Endothelial cell of umbilical vein (primary cell): Measurements from ENCODE around the gene MLYCD. TPM values are rescaled to one million over a fixed set of nuclear protein-coding genes. Genes with fewer than 3 reads are reported as not detected.

Experiments
- BruUV-seq: library from RNA; stranded (reverse); fragments of 400-500 nt; replicated peaks from 2 replicates; lab custom pipeline; 2021; lab: Mats Ljungman, UMichigan
- CTCF ChIA-PET: fragments of 300-600, 350-600 bp; sonication (Branson Sonifier 250); formaldehyde crosslinking; loops from one replicate; lab custom pipeline; 2021; ENCODE audit warnings: antibody characterized with exemption, inconsistent platforms; lab: Charles Lee
- POLR2A ChIA-PET: fragments of 300-600, 350-600 bp; sonication (Branson Sonifier 250); formaldehyde crosslinking; loops from one replicate; lab custom pipeline; 2021; ENCODE audit warnings: antibody characterized with exemption, inconsistent platforms; lab: Charles Lee
- DNase-seq: peaks from one replicate; pipeline ENCODE4 v3.0.0-alpha.2; 2011; ENCODE audit warnings: low read depth, low spot score
- FAIRE-seq: peaks from 2 replicates; lab custom pipeline; 2011; peaks lifted over from hg19 to GRCh38; lab: Jason Lieb, UNC
- H2AFZ ChIP-seq: 2 replicates; pipeline ENCODE4 v1.6.0; 2012; ENCODE audit warnings: low read depth, low read length, control low read depth, inconsistent platforms
- H3K27ac ChIP-seq: 2 replicates; pipeline ENCODE4 v1.5.1; 2011; ENCODE audit warnings: low read depth, mild to moderate bottlenecking, control low read depth, low read length, moderate library complexity; ENCODE audit not compliant: insufficient read depth
- H3K27me3 ChIP-seq, 2 experiments: 2 replicates each; pipeline versions ENCODE4 v1.6.0 to v1.6.1; 2011; ENCODE audit warnings: low read length in 2 of 2, mixed read lengths in 1 of 2; ENCODE audit not compliant: control insufficient read depth in 2 of 2, insufficient read depth in 2 of 2
- H3K36me3 ChIP-seq, 2 experiments: 2 replicates in 1 of 2; 3 replicates in 1 of 2; pipeline ENCODE4 v1.5.1; 2011; ENCODE audit warnings: low read length in 2 of 2, mild to moderate bottlenecking in 1 of 2, moderate library complexity in 1 of 2; ENCODE audit not compliant: control insufficient read depth in 2 of 2, insufficient read depth in 2 of 2; ENCODE audit errors: extremely low read depth in 1 of 2
- H3K4me1 ChIP-seq: 3 replicates; pipeline ENCODE4 v1.5.1; 2011; ENCODE audit warnings: mild to moderate bottlenecking, low read length; ENCODE audit not compliant: control insufficient read depth, insufficient read depth; ENCODE audit errors: extremely low read depth
- H3K4me2 ChIP-seq: 2 replicates; pipeline ENCODE4 v1.6.1; 2011; ENCODE audit warnings: low read length, control low read depth, mixed read lengths; ENCODE audit not compliant: insufficient read depth
- H3K4me3 ChIP-seq, 3 experiments: fragments of 200-600 bp in 1 of 3; sonication (generic), shearing (Covaris generic) in 1 of 3; replicated peaks in 1 of 3; 2 replicates each; pipeline ENCODE4 v1.5.1; 2011 to 2016; ENCODE audit warnings: control low read depth in 3 of 3, low read length in 3 of 3, mild to moderate bottlenecking in 2 of 3, inconsistent platforms in 1 of 3, low read depth in 1 of 3, moderate library complexity in 1 of 3; ENCODE audit not compliant: insufficient read depth in 1 of 3
- H3K79me2 ChIP-seq: 2 replicates; pipeline ENCODE4 v1.6.0; 2012; ENCODE audit warnings: low read length, inconsistent platforms; ENCODE audit not compliant: control insufficient read depth, insufficient read depth
- H3K9ac ChIP-seq: replicated peaks from 2 replicates; pipeline ENCODE3; 2011; ENCODE audit warnings: low read length, control low read depth; ENCODE audit not compliant: insufficient read depth; ENCODE audit errors: extremely low read depth
- H3K9me1 ChIP-seq: replicated peaks from 3 replicates; pipeline ENCODE4 v1.6.0; 2011; ENCODE audit warnings: mild to moderate bottlenecking, low read length; ENCODE audit not compliant: control insufficient read depth, insufficient read depth; ENCODE audit errors: extremely low read depth
- H3K9me3 ChIP-seq: replicated peaks from 2 replicates; pipeline ENCODE4 v1.5.1; 2012; ENCODE audit warnings: low read length, inconsistent platforms; ENCODE audit not compliant: control insufficient read depth, insufficient read depth
- H4K20me1 ChIP-seq: replicated peaks from 2 replicates; pipeline ENCODE3; 2011; ENCODE audit warnings: mild to moderate bottlenecking, low read length; ENCODE audit not compliant: control insufficient read depth, insufficient read depth; ENCODE audit errors: extremely low read depth
- EZH2 ChIP-seq: IDR thresholded peaks from 2 replicates; pipeline ENCODE4 v1.6.1; 2012; ENCODE audit warnings: borderline replicate concordance, low read depth, mild to moderate bottlenecking, moderate library complexity, low read length, inconsistent platforms; ENCODE audit not compliant: severe bottlenecking
- FOS ChIP-seq: IDR thresholded peaks from 2 replicates; pipeline ENCODE4 v1.6.1; 2011; ENCODE audit warnings: mild to moderate bottlenecking, low read length, moderate library complexity, borderline replicate concordance; ENCODE audit not compliant: insufficient read depth
- dilution Hi-C: fragments of 300-500 bp; cut with MboI; formaldehyde crosslinking; loops from one replicate; pipeline ENCODE4 v1.15.0; 2019; ENCODE audit warnings: low sequenced_read_pairs; ENCODE audit not compliant: extremely low pct_ligation_motif_present
- intact Hi-C: fragments of 100-400 bp; cut with micrococcal nuclease; formaldehyde crosslinking; loops from one replicate; pipeline ENCODE4 v1.10.0; 2022
- polyA plus RNA-seq, 4 experiments: library from polyadenylated mRNA; depleted of rRNA in 3 of 4; stranded (reverse) in 3 of 4; unstranded in 1 of 4; fragments of >200 nt; gene quantifications; 2 replicates each; pipeline versions ENCODE4 v1.2.1 to v1.2.3, GENCODE V29; 2011 to 2012; ENCODE audit warnings: missing spikeins in 1 of 4
- total RNA-seq: library from RNA; stranded (reverse); gene quantifications from 2 replicates; pipeline ENCODE4 v1.2.3, GENCODE V29; 2021
- TF ChIP-seq, protein P1 (sequence below), 2 donors: IDR thresholded peaks; 1 replicate in 1 of 2; 2 replicates in 1 of 2; pipeline ENCODE4 v1.5.1; 2011; ENCODE audit warnings: low read length in 2 of 2, mild to moderate bottlenecking in 2 of 2, moderate library complexity in 2 of 2, control low read depth in 1 of 2, inconsistent platforms in 1 of 2, low read depth in 1 of 2; ENCODE audit not compliant: insufficient read depth in 1 of 2; ENCODE audit errors: extremely low read depth in 1 of 2
- TF ChIP-seq, protein P2 (sequence below): IDR thresholded peaks from 2 replicates; pipeline ENCODE4 v1.6.1; 2011; ENCODE audit not compliant: insufficient read depth, insufficient read length

Gene MLYCD
- total and polyA plus RNA-seq, 2 donors (not counting 3 experiments of a cell fraction or from before 2014, with no cell fraction given): 2.0 to 3.4 TPM

DNA sequence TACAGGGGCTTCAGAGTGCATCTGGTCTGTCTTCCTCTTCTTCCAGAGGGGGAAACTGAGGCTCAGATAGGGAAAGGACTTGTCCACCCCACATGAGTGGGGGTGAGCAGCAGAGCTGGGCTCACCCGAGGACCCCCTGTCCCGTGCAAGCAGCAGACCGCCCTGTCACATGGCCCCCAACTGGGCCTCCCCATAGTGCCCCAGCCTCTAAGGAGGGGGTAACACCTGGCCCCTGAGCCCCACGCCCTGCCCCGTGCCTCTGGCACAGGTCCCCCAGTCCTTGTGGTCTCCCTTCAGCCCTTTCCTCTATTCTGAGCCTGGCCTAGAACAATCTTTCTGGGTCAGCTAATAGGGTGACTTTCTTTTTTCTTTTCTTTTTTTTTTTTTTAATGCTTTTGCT is 62.7 kb downstream of the MLYCD start:
- no peak for FAIRE-seq
- CTCF ChIA-PET: interaction anchor here (0.8 kb wide), 1 partner anchor 104 kb away, joined by 3 read pairs; no protein-coding TSS in a partner anchor
- Histone ChIP-seq H4K20me1 (no peaks in the 10 kb centered on the region), H3K36me3 (peaks cover 4 to 6% of the 10 kb centered on the region in 2 experiments), H3K4me2 (no peak overlapping the region), H3K4me3 (no peak overlapping the region), H3K79me2 (no peaks in the 10 kb centered on the region), H3K9me3 (no peaks in the 10 kb centered on the region), H3K4me1 (no peaks in the 10 kb centered on the region), H3K9me1 (no peaks in the 10 kb centered on the region), H3K9ac (no peak overlapping the region), H3K27ac (no peak overlapping the region), H3K27me3 (no peaks in the 10 kb centered on the region), H2AFZ (no peak overlapping the region)
- intact Hi-C loops (no loop called here), dilution Hi-C loops (no loop called here)
- POLR2A ChIA-PET: no interaction called here
- BruUV-seq: no TSS peak
- DNase-seq: no peak
- TF ChIP-seq, protein P1, sequence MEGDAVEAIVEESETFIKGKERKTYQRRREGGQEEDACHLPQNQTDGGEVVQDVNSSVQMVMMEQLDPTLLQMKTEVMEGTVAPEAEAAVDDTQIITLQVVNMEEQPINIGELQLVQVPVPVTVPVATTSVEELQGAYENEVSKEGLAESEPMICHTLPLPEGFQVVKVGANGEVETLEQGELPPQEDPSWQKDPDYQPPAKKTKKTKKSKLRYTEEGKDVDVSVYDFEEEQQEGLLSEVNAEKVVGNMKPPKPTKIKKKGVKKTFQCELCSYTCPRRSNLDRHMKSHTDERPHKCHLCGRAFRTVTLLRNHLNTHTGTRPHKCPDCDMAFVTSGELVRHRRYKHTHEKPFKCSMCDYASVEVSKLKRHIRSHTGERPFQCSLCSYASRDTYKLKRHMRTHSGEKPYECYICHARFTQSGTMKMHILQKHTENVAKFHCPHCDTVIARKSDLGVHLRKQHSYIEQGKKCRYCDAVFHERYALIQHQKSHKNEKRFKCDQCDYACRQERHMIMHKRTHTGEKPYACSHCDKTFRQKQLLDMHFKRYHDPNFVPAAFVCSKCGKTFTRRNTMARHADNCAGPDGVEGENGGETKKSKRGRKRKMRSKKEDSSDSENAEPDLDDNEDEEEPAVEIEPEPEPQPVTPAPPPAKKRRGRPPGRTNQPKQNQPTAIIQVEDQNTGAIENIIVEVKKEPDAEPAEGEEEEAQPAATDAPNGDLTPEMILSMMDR (IDR thresholded peaks at IDR 0.05; ENCODE audit: extremely low read depth in 1 of 2, insufficient read depth in 1 of 2, low read depth in 1 of 2, low read length in 2 of 2): no peak
- TF ChIP-seq FOS (no peak), EZH2 (no peak)
- TF ChIP-seq, protein P2, sequence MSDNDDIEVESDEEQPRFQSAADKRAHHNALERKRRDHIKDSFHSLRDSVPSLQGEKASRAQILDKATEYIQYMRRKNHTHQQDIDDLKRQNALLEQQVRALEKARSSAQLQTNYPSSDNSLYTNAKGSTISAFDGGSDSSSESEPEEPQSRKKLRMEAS: no peak
